Activated CD4-positive, alpha-beta T cell treated with anti-CD3 and anti-CD28 coated beads, Interleukin-2, amount 50 U/mL, for 16 hours (primary cell): ENCODE data around the gene VEGFC.

Source experiments
- DNase-seq: peaks from one replicate; pipeline ENCODE4 v3.0.0-alpha.2; 2020

VEGFC gene, protein sequence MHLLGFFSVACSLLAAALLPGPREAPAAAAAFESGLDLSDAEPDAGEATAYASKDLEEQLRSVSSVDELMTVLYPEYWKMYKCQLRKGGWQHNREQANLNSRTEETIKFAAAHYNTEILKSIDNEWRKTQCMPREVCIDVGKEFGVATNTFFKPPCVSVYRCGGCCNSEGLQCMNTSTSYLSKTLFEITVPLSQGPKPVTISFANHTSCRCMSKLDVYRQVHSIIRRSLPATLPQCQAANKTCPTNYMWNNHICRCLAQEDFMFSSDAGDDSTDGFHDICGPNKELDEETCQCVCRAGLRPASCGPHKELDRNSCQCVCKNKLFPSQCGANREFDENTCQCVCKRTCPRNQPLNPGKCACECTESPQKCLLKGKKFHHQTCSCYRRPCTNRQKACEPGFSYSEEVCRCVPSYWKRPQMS

DNA sequence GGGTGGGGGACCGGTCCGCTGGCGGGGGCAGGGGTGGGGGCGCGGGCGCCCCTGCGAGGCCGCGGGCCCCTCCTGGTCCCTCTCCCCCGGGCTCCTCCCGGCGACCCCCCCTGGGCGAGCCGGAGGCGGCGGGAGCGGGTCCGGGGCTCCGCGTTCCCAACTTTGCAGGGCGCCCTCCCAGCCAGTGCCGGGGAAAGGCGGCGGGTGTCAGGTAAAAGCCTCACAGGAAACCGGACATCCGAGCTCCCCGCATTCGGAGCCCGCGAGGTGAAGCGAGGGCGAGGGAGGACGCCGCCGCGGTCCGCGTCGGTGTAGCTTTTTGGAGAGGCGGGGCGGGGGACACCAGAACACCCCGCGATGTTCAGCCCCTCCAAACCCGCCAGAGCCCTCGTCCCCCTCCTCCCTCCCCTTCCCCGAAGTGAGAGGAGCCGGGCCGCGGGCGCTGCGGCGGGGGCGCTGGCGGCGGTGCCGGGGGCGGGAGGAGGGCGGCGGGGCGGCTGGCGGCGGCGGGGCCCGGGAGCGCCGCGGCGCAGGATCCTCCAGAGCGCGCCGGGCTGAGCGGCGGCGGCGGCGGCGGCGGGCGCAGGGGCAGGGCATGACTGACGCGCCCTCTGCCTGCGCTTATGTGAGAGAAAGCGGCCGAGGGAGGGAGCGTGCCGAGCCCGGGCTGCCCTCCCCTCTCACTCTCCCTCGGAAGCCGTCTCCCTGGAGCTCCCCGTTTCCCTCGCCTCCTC lies at the start of gene VEGFC:
Gene VEGFC, minus strand, starts transcription at position 597 of the 734 bp plus-strand sequence. CDS start 611 bp downstream, outside the sequence.
- peak; percentile 31 for DNase-seq

DNA sequence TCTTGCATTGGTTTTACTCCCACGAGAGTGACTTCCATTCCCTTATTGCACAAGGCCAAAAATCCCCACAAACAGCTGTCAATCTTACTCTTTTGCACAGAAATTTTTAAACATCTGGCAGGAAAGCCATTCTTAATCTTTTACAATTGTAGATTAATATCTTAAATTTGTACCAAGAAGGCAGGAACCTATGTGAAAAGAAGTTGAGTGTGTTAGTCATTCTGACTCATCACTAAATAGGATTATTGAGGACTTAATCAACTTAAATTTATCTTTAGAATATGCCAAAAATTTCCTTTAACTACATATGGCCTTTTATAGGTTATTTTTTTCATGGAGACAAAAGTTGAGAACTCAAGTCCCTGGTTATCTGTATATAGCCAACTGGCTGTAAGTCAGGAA lies 49.0 kb upstream of the VEGFC start:
- DNase-seq: no peak

DNA sequence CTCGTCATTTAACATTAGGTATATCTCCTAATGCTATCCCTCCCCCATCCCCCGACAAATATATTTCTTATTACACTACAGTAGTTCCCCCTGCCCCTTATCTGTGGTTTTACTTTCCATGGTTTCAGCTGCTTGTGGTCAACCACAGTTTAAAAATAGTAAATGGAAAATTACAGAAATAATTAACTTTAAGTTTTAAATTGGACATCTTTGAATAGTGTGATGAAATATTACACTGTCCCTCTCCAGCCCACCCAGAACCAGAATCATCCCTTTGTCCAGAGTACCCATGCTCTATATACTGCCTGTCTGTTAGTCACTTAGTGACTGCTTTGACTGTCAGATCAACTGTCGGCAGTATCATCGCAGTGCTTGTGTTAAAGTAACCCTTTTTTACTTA lies 47.4 kb upstream of the VEGFC start:
- no peak for DNase-seq

DNA sequence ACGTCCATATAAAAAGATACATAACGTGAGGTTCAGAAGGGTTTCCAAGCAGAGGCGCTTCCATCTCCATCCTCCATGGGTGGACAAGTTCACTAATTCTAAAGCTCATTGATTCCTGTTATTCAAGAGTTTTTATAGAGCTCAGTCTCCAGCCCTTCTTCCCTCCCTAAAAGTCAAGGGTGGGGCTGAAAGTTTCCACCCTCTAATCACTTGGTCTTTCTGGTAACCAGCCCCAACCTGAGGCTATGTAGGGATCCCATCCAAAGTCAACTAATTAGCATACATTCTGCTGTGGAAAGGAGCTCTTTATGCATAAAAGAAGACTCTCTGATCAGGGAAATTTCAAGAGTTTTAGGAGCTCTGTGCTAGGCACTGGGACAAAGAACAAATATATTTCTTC lies 46.9 kb upstream of the VEGFC start:
- DNase-seq: no peak

DNA sequence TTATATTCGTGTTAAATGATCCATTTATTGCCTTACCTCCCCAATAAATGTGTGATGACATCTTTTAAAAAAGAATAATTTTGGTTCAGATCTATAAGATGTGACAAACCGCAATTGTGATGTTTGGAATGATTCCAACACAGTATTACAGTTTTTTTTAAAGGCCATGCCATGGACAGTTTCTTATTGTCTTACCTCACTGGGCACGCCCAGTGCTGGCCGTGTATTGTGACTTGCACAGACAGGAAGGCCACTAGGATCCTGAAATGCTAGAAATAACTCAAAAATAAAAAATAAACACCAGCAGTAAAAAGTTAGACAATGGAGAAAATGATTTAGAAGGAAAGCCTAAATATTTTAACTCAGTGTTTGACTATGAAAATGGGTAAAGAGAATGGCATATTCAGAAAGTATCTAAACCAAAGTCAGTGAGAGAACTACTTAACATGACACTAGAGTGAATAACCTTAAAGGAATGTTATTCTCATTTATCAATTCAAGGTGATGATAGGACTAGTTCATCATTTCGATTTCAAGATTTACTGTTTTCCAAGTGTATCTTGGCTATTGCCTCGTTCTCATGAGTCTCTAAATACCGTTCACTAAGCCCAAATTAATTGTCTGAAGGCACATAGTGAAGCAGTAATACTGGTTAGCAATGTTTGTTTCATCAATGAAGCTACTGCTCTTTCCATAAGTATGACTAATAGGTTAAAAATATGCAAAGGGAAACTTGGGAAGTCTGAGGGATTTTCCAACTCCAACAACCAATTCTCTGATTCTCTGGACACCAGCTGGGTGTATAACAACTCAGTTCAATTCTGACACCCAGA lies 46.1 kb upstream of the VEGFC start:
- no peak for DNase-seq

DNA sequence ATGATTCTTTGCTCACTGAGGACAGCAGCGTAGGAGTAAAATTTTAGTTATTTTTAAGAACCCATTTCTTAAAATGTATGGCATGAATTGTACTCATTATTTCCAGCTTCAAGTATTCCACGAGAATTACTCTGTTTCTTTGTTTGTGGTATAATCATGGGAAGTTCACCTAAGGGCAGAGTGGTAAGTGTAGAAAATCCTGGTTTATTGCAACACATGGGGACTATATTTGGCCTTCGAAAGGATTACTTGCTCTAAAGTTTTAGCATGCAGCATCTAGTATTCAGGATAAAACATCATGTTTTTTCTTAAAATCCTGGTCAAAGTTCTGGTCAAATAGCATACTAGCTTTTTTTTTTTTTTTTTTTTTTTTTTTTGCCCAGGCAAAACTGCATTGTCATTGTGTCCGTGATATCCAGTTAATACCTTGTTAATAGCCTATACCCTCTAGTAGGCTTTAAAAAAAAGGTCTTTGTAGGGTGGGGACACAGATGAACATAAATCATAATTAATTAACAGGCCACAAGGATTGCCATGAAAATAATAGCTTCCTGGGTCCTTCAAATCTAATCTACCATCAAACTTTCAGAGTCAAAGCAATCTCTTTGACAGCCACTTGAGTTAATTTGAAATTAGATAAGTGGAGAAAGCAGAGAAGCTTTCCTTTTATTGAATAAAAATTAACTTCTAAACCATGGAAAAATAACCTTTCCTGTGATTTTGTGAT lies 44.6 kb upstream of the VEGFC start:
- DNase-seq: no peak

DNA sequence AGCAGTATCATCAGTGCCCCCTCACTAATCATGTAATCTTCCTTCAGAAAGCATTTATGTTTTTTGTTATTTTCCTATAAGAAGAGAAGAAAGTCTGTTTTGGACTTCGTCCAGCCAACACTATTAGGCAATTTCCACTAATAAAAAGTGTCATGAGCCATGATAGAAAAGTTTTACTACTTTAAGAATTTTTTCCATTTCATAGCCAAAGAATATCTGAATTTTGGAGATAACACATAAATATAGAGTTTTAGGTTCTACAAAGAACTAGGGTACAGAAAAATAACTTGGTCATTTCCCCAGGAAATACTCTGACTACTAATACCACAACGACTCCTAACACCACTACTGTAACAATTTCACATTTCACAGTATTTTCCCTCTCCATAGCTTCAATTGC lies 41.8 kb upstream of the VEGFC start:
- no peak for DNase-seq

DNA sequence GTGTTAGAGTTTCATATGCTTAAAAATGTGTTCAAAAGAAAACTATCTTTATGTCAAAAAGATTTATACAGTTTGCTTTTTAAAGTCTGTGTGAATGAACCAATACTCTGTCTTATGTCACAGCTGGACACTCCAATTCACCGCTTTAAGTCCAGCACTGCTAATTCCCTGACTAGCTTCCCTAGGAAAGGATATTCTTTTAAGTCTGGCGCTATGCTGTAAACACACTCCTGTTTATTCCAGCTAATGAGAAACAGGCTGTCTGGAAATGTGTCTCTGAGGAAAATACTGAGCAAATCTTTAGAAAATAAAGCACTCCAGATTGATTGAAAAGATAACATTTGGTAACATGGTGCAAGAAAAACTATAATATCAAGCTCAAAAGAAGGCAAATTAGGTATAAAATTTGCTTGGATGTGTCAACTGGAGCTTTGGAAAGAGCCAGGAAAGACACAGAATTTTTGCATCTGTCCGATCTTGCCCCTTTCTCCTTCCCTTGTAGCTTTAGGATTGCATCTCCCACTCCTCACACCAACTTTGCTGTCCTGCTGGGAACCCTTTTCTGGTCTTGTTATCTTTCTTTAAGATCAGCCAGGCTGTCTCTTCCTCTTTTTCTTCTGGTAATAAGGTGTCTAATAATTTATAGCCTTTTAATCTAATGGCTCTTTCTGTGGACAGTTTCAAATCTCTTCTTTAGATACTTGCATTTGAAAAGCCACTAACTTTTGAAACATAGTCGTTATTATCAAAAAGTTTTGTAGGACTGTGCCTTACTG lies 40.9 kb upstream of the VEGFC start:
- no peak for DNase-seq

DNA sequence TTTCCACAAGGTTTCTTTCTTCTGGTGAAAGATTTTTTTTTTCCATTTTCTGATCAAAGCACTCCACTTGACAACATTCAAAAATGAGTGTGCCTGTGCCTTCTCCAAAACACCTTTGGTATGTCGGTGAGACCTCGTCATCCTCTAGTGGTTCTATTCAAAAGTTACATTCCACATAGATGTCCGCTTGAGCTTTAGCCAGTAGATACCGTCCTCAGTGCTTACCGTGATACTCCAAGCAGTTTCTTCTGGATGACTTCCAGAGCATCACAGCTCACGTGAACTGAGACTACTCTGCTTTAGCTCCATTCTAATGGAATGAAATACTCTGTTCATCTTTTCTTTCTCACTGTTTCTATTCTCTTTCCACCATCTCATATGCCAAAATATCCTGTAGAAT lies 38.2 kb upstream of the VEGFC start:
- DNase-seq: no peak

DNA sequence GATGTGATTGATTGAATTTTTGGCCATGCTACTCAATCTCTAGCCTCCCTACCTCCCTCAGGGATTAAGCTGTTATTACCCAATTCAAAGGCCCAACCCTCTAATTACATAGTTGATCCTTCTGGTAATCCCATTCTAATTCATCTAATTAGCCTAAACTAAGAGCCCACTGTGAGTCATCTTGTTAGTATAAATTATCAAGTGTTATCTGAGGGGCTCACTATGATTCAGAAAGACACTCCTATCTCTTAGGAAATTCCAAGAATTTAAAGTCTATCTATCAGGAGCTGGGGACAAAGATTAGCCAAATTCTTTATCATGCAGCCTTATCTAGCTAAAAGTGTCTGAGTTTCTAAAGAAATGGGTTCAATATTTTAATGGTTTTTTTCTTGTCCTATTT lies 32.9 kb upstream of the VEGFC start:
- DNase-seq: no peak

DNA sequence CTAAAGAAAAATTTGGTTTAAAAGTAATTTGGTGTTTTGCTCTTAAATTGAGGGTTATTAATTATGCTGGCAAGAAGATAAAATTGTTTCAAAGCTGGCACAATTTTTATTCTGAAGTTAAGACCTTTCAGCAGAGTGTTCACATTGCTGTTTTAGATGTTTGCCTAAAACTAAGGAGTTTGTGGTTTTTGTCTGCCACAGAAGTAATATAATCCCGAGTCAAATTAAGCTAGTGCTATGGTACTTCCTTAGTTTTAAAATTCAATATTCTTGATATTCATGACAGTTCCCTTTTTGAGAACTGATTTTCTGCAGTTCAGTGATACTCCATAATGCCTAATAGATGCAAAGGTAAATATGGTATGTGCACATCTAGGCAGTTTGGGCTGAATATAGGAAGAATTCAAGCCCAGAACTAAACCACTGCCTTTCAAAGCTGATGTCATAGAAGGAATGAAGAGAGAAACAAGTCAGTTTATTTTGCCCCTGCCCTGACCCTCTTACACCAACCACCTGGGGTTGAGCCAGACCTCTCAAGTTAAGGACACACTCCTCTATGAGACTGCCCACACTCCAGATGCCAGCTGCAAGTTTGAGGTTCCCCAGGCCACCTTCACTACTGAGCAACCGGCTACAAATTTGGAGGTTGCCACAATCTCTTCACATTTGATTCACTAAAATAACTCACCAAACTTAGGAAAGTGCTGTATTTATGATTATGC lies 32.1 kb upstream of the VEGFC start:
- DNase-seq: no peak

DNA sequence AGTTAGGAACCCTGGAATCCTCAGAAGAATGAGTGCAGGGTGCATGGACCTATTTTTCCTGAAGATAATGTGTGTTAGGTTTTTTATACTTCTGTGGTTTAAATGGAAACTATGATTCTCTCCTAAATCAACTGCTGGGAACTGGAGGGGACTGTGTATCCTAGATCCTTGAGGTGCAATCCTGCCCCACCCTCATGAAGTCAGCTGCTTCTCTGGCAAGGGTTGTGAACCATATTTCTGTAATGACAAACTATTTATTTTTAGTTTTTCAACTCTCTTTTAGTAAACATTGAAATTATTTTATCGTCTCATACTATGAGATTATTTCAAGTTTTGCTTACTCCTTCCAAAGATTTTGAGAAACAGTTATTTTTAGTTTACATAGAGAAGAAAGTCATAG lies 25.8 kb upstream of the VEGFC start:
- DNase-seq: no peak

DNA sequence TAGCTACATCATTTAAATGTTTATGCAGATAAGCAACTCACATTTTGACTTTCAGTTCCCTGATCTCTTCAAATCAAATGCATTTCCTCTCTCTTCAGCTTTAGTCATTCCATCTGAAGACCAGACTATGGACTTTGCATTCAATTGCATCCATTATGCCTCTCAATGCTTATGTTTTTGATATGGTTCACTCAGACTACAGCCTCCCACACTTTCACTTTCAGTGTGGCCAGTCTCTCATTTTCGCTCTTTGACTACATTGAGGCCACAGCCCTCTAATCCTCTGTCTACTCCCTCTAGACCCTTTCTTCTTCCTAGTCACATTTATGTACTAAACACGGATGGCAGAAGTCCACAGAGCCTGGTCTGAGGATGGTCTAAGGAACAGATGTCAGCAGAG lies 24.5 kb upstream of the VEGFC start:
- no peak for DNase-seq

DNA sequence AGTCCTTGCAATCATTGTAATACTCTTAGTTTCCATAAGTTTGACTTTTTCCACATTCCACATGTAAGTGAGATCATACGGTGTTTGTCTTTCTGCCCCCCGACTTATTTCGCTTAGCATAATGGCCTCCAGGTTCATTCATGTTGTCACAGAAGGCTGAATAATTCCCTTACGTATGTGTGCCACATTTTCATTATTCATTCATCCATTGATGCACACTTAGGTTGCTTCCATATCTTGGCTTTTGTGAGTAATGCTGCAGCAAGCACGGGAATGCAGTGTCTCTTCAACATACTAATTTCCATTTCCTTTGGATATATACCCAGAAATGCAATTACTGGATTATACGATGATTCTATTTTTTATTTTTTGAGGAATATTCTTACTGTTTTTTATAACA lies 22.0 kb upstream of the VEGFC start:
- no peak for DNase-seq

DNA sequence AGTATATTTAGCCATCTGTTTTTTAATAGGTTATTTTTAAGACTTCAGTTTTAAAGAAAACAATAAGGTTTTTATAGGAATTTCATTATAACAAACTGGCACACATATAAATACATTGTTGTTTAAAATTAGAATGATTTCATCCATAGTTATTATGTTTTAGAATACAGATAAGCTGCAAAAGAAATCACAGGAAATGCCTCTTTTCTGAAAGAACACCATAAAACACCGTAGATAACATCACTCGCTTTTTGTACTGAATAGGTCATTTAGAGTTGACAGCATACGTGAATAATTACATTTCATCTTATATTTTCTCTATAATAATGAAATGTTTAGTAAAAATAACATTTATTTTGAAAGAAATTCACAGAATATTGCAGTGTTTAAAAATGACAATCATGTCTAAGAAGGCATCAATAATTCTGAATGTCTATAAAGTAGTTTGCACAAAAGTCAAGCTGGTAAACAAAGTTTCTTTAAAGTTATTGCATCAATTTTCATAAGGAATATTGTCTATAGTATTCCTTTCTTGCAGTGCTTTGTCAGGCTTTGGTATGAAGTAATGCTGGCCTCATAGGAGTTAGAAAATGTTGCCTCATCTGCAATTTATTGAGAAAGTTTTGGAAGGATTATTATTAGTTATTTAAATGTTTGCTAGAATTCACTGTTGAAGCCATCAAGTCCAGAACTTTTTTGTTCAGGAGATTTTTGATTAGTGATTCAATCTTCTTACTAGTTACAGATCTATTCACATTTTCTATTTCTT lies 17.9 kb upstream of the VEGFC start:
- DNase-seq: no peak

DNA sequence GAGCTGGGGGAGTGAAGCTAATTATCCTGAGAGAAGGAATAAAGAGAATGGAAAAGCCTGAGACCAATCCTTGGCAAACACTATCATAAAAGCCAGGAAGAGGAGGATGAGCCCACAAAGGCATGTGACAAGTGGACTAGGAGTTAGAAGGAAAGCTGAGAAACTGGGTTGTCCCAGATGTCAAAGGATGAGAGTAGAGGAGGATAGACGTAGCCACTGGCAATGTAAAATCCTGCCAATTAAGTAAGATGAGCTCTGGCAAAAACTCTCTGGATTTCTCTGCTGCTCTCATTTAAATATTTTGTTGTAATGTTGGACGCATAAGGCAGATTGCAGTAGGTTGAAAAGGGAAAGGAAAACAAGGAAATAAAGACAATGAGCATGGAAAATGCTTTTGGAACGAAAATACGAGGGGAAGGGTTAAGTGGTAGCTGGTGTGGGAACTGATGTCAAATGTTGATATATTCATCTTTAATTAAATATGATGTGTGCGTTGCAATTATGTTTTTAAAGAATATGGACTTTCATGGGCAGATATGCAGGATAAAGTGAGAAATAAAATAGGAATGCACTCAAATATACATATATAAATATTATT lies 14.2 kb upstream of the VEGFC start:
- DNase-seq: no peak

DNA sequence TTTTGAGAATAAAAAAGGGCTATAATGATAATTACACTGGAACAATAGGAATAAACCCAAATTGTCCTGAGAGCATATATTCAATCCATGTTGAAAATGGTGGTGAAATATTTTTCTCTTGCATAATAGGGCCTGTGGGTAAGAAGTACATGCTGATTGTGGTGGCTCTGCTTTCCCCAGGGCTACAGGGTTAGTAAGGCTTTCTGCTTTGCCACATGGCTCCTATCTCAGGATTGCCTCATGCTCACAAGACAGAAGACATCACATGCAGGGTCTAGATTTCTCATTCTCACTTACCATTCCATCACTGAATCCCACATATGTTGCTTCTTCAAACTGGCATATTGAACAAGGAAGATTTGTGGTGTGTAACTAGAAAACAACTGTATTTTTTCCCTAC lies 12.4 kb upstream of the VEGFC start:
- DNase-seq: no peak

DNA sequence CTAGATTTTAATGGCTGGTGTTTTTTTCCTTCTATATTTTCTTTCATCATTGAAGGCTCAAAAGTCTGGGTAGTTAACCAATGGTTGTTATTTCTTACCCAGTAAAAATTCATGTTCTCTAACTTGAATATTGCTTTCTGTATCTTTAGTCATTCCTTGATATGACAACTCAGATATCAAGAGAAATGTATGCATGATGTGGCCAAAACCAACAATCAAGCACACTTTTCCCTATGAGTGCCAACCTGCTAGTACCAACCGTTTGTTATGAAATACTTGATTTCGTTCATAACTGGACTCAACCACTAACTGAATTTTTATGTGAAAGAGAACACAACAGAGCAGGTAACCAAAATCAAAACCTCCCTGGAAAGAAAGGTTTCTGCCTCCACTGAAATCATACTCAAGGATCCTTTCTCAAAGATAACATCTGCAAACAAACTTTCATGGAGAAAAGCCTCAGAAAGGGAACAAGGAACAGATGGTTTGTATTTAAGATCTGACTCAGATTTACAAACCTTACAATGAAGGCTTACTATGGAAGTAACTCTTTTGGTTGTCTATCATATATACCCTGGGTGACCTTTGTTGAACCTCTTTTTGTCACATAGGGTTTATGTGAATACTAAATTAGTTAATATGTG lies 8.3 kb upstream of the VEGFC start:
- no peak for DNase-seq

DNA sequence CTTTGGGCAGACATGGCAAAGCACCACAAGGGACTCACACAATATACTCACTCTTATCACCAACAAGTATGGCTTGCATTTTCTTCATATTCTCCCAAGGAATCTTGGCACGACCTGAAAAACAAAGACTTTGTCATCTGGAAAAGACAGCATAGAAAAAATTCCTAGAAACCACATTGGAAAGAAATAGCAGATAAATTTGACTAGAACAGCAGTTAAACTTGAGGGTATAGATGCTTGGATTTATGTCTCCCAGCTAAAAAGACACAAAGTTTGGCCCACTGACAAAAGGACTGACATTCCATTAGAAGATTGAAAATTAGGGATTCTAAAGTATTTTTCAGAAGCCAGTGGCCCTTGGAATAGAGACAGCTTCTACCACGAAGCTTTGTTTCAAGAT lies 6.9 kb upstream of the VEGFC start:
- DNase-seq: no peak

DNA sequence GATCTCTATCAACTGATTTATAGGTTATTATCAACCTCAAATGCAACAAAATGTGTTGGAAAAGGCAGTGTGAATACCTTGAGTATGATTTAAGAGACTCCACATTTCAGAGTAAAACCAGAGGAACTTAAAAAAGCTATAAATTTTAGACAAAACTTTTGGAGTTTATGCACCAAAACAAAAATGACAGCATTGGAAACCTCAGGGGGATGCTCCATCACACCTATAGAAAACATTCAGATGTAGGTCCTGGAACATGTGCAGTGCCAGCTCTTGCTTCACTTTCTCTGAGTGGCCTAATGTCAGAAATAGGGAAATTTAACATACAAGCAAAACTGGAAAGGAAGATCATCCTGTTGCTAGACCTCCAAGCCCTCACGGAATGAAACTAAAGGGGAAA lies 5.8 kb upstream of the VEGFC start:
- DNase-seq: no peak
